HepG2 (cell line): ENCODE measurements around the gene STYX. TPM values are rescaled to one million over a fixed set of nuclear protein-coding genes. Genes with fewer than 3 reads are reported as not detected.

Experiments
- ELF3 ChIP-seq: IDR thresholded peaks from 2 replicates; pipeline ENCODE4 v1.6.1; 2016; ENCODE audit warnings: missing genetic modification reagents, missing compliant biosample characterization
- GATA4 ChIP-seq: sonication (generic); IDR thresholded peaks from 2 replicates; pipeline ENCODE4 v1.6.1; 2016; ENCODE audit warnings: antibody characterized with exemption, low read depth, borderline replicate concordance
- MYC ChIP-seq: sonication (generic); formaldehyde crosslinking; IDR thresholded peaks from 2 replicates; pipeline ENCODE4 v1.9.0; 2021; ENCODE audit warnings: missing genetic modification reagents, borderline replicate concordance
- RAD51 ChIP-seq: fragments of 450-650 bp; IDR thresholded peaks from 2 replicates; pipeline ENCODE4 v1.6.1; 2016; ENCODE audit warnings: borderline replicate concordance
- TBX2 ChIP-seq: sonication (generic); formaldehyde crosslinking; IDR thresholded peaks from 2 replicates; pipeline ENCODE4 v1.5.0; 2020; ENCODE audit warnings: missing genetic modification reagents, mild to moderate bottlenecking, borderline replicate concordance
- ZFP36 ChIP-seq: fragments of 150-350 bp; IDR thresholded peaks from 2 replicates; pipeline ENCODE4 v1.6.1; 2018; ENCODE audit warnings: borderline replicate concordance, low read length, low read depth; ENCODE audit not compliant: partially characterized antibody
- polyA plus RNA-seq, 8 experiments: library from polyadenylated mRNA; depleted of rRNA in 3 of 8; stranded (reverse) in 7 of 8; unstranded in 1 of 8; fragments of >200 nt; fragmentation: Illumina TruSeq in 4 of 8; extraction: Trizol in 4 of 8; gene quantifications; 2 replicates each; pipeline versions ENCODE4 v1.2.1 to v1.2.3, GENCODE V29; 2011 to 2016; ENCODE audit warnings: low read depth in 4 of 8, missing spikeins in 1 of 8, mixed read lengths in 1 of 8; ENCODE audit not compliant: insufficient read depth in 1 of 8
- total RNA-seq, 5 experiments: library from RNA; depleted of rRNA; stranded (reverse); fragments of >200 nt; fragmentation: Illumina TruSeq; extraction: Trizol; gene quantifications; 2 replicates each; pipeline ENCODE4 v1.2.3, GENCODE V29; 2016; ENCODE audit warnings: low read depth in 1 of 5
- TF ChIP-seq, protein P1 (sequence below): sonication (generic); formaldehyde crosslinking; IDR thresholded peaks from 2 replicates; pipeline ENCODE4 v1.4.0; 2020; ENCODE audit warnings: missing genetic modification reagents
- TF ChIP-seq, protein P2 (sequence below): sonication (generic); formaldehyde crosslinking; IDR thresholded peaks from 2 replicates; pipeline ENCODE4 v1.4.0; 2020; ENCODE audit warnings: missing genetic modification reagents, borderline replicate concordance
- TF ChIP-seq, protein P3 (sequence below): sonication (generic); formaldehyde crosslinking; IDR thresholded peaks from 2 replicates; pipeline ENCODE4 v1.5.1; 2020; ENCODE audit warnings: missing genetic modification reagents, mild to moderate bottlenecking, borderline replicate concordance
- TF ChIP-seq, protein P4 (sequence below): sonication (generic); formaldehyde crosslinking; IDR thresholded peaks from 2 replicates; pipeline ENCODE4 v1.5.0; 2020; ENCODE audit warnings: mild to moderate bottlenecking, low read depth, missing genetic modification reagents, borderline replicate concordance
- TF ChIP-seq, protein P5 (sequence below): sonication (generic); IDR thresholded peaks from 2 replicates; pipeline ENCODE4 v1.6.1; 2016; ENCODE audit warnings: low read depth, borderline replicate concordance
- TF ChIP-seq, protein P6 (sequence below): sonication (generic); formaldehyde crosslinking; conservative IDR thresholded peaks from 2 replicates; pipeline ENCODE4 v1.4.0; 2020; ENCODE audit warnings: missing genetic modification reagents

Gene STYX
- total and polyA plus RNA-seq, 2 of the 13 experiments (the other 11 are each of a cell fraction or from before 2014, with no cell fraction given) = 6.6 to 10.9 TPM

DNA sequence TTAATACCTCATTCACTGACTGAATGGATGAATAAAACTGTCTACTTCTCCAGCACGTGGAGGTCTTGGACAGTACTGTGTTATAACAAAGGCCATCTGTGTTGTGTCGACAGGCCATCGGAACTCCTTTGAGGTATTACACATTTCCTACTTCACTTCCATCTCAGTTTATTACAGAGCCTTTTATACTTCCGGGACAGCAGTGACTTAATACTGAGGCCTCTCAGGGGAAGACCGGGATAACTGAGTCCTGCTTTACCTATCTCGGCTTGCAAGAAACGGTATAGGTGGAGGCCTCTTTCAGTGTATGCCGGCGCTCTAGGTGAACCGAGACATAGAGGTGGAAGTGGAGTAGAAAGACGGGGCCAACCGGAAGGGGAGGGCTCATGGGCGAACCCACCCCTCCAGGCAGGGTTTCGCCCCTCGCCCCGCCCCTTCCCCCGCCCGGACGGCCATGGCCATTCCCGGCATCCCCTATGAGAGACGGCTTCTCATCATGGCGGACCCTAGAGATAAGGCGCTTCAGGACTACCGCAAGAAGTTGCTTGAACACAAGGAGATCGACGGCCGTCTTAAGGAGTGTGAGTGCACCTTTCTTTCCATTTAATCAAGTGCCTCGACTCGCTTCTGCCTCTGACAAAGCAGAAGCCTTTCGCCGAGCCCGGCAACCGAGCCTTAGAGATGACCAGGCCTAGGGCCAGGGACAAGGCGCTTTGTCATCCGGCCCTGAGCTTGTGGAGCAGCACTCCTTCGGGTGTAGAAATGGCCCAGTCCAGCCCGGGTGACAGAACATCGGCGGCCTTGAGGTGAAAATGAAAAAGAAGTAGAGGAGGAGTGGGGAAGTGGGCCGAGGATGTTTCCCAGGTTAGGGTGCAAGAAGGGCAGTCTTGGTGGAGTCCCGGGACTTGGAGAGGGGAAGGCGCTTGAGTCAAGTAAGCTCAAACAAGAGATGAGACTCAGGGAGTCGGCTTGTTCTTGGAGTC is 23.0 kb upstream of the STYX start, which contains the start of gene PSMC6 (continued):
- TF ChIP-seq, protein P1, sequence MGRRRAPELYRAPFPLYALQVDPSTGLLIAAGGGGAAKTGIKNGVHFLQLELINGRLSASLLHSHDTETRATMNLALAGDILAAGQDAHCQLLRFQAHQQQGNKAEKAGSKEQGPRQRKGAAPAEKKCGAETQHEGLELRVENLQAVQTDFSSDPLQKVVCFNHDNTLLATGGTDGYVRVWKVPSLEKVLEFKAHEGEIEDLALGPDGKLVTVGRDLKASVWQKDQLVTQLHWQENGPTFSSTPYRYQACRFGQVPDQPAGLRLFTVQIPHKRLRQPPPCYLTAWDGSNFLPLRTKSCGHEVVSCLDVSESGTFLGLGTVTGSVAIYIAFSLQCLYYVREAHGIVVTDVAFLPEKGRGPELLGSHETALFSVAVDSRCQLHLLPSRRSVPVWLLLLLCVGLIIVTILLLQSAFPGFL (CRISPR knock-in tag) = no peak
- TF ChIP-seq RAD51 (no peak), GATA4 (peak; percentile 64; the same call in 1 of the 2 replicates), TBX2 (CRISPR knock-in tag) (peak; percentile 75), MYC (CRISPR knock-in tag) (peak; percentile 55), ZFP36 (no peak), ELF3 (CRISPR knock-in tag) (peak; percentile 55; the same call in 1 of the 2 replicates)
- TF ChIP-seq, protein P2, sequence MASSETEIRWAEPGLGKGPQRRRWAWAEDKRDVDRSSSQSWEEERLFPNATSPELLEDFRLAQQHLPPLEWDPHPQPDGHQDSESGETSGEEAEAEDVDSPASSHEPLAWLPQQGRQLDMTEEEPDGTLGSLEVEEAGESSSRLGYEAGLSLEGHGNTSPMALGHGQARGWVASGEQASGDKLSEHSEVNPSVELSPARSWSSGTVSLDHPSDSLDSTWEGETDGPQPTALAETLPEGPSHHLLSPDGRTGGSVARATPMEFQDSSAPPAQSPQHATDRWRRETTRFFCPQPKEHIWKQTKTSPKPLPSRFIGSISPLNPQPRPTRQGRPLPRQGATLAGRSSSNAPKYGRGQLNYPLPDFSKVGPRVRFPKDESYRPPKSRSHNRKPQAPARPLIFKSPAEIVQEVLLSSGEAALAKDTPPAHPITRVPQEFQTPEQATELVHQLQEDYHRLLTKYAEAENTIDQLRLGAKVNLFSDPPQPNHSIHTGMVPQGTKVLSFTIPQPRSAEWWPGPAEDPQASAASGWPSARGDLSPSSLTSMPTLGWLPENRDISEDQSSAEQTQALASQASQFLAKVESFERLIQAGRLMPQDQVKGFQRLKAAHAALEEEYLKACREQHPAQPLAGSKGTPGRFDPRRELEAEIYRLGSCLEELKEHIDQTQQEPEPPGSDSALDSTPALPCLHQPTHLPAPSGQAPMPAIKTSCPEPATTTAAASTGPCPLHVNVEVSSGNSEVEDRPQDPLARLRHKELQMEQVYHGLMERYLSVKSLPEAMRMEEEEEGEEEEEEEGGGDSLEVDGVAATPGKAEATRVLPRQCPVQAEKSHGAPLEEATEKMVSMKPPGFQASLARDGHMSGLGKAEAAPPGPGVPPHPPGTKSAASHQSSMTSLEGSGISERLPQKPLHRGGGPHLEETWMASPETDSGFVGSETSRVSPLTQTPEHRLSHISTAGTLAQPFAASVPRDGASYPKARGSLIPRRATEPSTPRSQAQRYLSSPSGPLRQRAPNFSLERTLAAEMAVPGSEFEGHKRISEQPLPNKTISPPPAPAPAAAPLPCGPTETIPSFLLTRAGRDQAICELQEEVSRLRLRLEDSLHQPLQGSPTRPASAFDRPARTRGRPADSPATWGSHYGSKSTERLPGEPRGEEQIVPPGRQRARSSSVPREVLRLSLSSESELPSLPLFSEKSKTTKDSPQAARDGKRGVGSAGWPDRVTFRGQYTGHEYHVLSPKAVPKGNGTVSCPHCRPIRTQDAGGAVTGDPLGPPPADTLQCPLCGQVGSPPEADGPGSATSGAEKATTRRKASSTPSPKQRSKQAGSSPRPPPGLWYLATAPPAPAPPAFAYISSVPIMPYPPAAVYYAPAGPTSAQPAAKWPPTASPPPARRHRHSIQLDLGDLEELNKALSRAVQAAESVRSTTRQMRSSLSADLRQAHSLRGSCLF = no peak
- TF ChIP-seq, protein P3, sequence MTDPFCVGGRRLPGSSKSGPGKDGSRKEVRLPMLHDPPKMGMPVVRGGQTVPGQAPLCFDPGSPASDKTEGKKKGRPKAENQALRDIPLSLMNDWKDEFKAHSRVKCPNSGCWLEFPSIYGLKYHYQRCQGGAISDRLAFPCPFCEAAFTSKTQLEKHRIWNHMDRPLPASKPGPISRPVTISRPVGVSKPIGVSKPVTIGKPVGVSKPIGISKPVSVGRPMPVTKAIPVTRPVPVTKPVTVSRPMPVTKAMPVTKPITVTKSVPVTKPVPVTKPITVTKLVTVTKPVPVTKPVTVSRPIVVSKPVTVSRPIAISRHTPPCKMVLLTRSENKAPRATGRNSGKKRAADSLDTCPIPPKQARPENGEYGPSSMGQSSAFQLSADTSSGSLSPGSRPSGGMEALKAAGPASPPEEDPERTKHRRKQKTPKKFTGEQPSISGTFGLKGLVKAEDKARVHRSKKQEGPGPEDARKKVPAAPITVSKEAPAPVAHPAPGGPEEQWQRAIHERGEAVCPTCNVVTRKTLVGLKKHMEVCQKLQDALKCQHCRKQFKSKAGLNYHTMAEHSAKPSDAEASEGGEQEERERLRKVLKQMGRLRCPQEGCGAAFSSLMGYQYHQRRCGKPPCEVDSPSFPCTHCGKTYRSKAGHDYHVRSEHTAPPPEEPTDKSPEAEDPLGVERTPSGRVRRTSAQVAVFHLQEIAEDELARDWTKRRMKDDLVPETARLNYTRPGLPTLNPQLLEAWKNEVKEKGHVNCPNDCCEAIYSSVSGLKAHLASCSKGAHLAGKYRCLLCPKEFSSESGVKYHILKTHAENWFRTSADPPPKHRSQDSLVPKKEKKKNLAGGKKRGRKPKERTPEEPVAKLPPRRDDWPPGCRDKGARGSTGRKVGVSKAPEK (CRISPR knock-in tag) = no peak
- TF ChIP-seq, protein P4, sequence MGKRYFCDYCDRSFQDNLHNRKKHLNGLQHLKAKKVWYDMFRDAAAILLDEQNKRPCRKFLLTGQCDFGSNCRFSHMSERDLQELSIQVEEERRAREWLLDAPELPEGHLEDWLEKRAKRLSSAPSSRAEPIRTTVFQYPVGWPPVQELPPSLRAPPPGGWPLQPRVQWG (CRISPR knock-in tag) = no peak
- TF ChIP-seq, protein P5, sequence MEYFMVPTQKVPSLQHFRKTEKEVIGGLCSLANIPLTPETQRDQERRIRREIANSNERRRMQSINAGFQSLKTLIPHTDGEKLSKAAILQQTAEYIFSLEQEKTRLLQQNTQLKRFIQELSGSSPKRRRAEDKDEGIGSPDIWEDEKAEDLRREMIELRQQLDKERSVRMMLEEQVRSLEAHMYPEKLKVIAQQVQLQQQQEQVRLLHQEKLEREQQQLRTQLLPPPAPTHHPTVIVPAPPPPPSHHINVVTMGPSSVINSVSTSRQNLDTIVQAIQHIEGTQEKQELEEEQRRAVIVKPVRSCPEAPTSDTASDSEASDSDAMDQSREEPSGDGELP = no peak
- TF ChIP-seq, protein P6, sequence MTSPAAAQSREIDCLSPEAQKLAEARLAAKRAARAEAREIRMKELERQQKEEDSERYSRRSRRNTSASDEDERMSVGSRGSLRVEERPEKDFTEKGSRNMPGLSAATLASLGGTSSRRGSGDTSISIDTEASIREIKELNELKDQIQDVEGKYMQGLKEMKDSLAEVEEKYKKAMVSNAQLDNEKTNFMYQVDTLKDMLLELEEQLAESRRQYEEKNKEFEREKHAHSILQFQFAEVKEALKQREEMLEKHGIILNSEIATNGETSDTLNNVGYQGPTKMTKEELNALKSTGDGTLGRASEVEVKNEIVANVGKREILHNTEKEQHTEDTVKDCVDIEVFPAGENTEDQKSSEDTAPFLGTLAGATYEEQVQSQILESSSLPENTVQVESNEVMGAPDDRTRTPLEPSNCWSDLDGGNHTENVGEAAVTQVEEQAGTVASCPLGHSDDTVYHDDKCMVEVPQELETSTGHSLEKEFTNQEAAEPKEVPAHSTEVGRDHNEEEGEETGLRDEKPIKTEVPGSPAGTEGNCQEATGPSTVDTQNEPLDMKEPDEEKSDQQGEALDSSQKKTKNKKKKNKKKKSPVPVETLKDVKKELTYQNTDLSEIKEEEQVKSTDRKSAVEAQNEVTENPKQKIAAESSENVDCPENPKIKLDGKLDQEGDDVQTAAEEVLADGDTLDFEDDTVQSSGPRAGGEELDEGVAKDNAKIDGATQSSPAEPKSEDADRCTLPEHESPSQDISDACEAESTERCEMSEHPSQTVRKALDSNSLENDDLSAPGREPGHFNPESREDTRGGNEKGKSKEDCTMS (CRISPR knock-in tag) = no peak; the same call in 1 of the 2 replicates
